OCI-LY7 (cell line): ENCODE data around the gene CD37. TPM values are rescaled to one million over a fixed set of nuclear protein-coding genes. Genes with fewer than 3 reads are reported as not detected.
"Not testable (repeated sequence)": the region's sequence is repeated elsewhere in the genome, so short reads cannot be mapped to it uniquely, and the experiment has no call there.

Source experiments
- BruUV-seq: library from RNA; stranded (reverse); fragments of 400-500 nt; replicated peaks from 2 replicates; lab custom pipeline; 2021; lab: Mats Ljungman, UMichigan
- CTCF ChIA-PET: fragments of 300-600 bp; sonication (Branson Sonifier 250); formaldehyde crosslinking; loops from one replicate; lab custom pipeline; 2022; ENCODE audit warnings: antibody characterized with exemption; ENCODE audit not compliant: unreplicated experiment; lab: Charles Lee
- POLR2A ChIA-PET: fragments of 300-600 bp; sonication (Branson Sonifier 250); formaldehyde crosslinking; loops from one replicate; lab custom pipeline; 2022; ENCODE audit warnings: antibody characterized with exemption; lab: Charles Lee
- DNase-seq: peaks from one replicate; pipeline ENCODE4 v3.0.0-alpha.2; 2015; ENCODE audit warnings: low spot score
- H2AFZ ChIP-seq: fragments of 200-600 bp; sonication (generic), shearing (Covaris generic); 2 replicates; pipeline ENCODE4 v1.6.1; 2014; ENCODE audit warnings: mild to moderate bottlenecking, antibody characterized with exemption, low read length, moderate library complexity
- H3K27ac ChIP-seq: fragments of 200-600 bp; sonication (generic); 2 replicates; pipeline ENCODE4 v1.5.1; 2014; ENCODE audit warnings: mixed run types, low read depth, mild to moderate bottlenecking, moderate library complexity, low read length, inconsistent platforms; ENCODE audit not compliant: poor library complexity, severe bottlenecking
- H3K36me3 ChIP-seq: fragments of 200-600 bp; sonication (generic); 2 replicates; pipeline ENCODE4 v1.6.1; 2014; ENCODE audit warnings: mild to moderate bottlenecking, antibody characterized with exemption, low read length, moderate library complexity, mixed read lengths; ENCODE audit not compliant: insufficient read depth
- H3K4me1 ChIP-seq: fragments of 200-600 bp; sonication (generic); 2 replicates; pipeline ENCODE4 v1.5.1; 2014; ENCODE audit warnings: mild to moderate bottlenecking, low read length; ENCODE audit not compliant: insufficient read depth, poor library complexity, severe bottlenecking
- H3K4me2 ChIP-seq: fragments of 200-600 bp; sonication (generic); 2 replicates; pipeline ENCODE4 v1.6.1; 2014; ENCODE audit warnings: mild to moderate bottlenecking, low read length
- H3K4me3 ChIP-seq: fragments of 200-600 bp; sonication (generic); 2 replicates; pipeline ENCODE4 v1.5.1; 2014; ENCODE audit warnings: mild to moderate bottlenecking, low read depth, low read length; ENCODE audit not compliant: poor library complexity, severe bottlenecking
- H3K79me2 ChIP-seq: fragments of 200-600 bp; sonication (generic); 2 replicates; pipeline ENCODE4 v1.6.1; 2016; ENCODE audit warnings: low read depth, mild to moderate bottlenecking, low read length, moderate library complexity, mixed read lengths; ENCODE audit not compliant: insufficient read depth
- H3K9me2 ChIP-seq: fragments of 200-600 bp; sonication (generic); 2 replicates; pipeline ENCODE4 v1.6.1; 2016; ENCODE audit warnings: mild to moderate bottlenecking, low read length, mixed read lengths; ENCODE audit not compliant: insufficient read depth
- H3K9me3 ChIP-seq: fragments of 200-600 bp; sonication (generic); 2 replicates; pipeline ENCODE4 v1.6.1; 2014; ENCODE audit warnings: mild to moderate bottlenecking, mixed run types, low read length, mixed read lengths
- H4K20me1 ChIP-seq: fragments of 200-600 bp; sonication (generic); 2 replicates; pipeline ENCODE4 v1.6.1; 2014; ENCODE audit warnings: mild to moderate bottlenecking, antibody characterized with exemption, low read length, moderate library complexity, mixed read lengths; ENCODE audit not compliant: insufficient read depth
- EZH2phosphoT487 ChIP-seq: fragments of 200-600 bp; sonication (generic); IDR thresholded peaks from 2 replicates; pipeline ENCODE4 v1.6.1; 2018; ENCODE audit warnings: low read depth, borderline replicate concordance, mild to moderate bottlenecking, mixed run types, antibody characterized with exemption, low read length, moderate library complexity, mixed read lengths
- intact Hi-C: fragments of 100-400 bp; cut with micrococcal nuclease; formaldehyde crosslinking; loops from one replicate; pipeline ENCODE4 v1.10.0; 2022; ENCODE audit not compliant: unreplicated experiment
- total RNA-seq, 2 experiments: library from RNA; depleted of rRNA in 1 of 2; stranded (reverse); fragments of >200 nt in 1 of 2; shearing (Covaris generic) in 1 of 2; gene quantifications; 2 replicates each; pipeline ENCODE4 v1.2.3, GENCODE V29; 2014 to 2022
- TF ChIP-seq, protein P1 (sequence below): fragments of 200-600 bp; sonication (generic); conservative IDR thresholded peaks from 2 replicates; pipeline ENCODE4 v1.5.1; 2014; ENCODE audit warnings: mild to moderate bottlenecking, antibody characterized with exemption, low read length, moderate library complexity, mixed read lengths

Gene CD37
- total RNA-seq, 2 experiments from 2014 or later: 219 to 279 TPM

DNA sequence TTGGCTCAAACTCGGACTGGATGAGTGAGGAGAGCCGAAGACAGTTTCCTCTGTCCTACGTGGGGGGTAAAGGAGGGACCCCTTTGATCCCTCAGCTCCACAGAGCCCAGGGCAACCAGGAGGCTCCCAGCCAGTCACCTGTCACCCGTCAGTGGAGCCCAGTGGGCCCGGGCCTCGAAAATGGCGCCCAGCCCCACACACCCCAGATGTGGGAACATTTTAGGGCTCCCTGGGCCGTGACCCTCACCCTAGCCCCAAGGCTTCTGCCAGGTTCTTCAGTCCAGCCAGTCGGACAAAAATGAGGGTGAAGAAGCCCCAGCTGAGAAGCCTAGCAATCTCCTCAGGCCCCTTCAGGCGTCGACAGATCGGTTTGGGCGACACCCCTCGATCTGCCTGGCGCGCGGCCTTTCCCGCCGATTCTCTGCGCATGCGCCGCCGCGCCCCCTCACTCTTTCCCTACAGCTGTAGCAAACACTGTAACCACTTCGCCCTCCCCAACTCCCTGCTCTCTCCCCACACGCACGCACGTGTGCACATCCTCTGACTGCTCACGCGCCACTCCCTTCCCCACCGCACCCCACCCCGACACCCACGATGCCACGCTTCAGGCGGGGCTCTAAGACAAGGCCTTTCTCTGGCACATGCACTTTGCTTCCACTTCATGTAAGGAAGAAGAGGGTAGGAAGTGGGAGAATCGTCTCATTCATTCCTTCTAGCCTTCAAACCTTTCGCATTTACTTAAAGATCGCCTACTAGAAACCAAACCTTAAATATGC, 10.2 kb upstream of the CD37 start, which contains the start of gene SLC6A16:
SLC6A16 (minus strand) TSS at position 391 of the 776 bp plus-strand sequence. CDS start 13,844 bp downstream, outside the sequence.
- peaks cover 58% of the 10 kb centered on the region for H3K36me3 ChIP-seq
- TF ChIP-seq EZH2phosphoT487: no peak
- TF ChIP-seq, protein P1, sequence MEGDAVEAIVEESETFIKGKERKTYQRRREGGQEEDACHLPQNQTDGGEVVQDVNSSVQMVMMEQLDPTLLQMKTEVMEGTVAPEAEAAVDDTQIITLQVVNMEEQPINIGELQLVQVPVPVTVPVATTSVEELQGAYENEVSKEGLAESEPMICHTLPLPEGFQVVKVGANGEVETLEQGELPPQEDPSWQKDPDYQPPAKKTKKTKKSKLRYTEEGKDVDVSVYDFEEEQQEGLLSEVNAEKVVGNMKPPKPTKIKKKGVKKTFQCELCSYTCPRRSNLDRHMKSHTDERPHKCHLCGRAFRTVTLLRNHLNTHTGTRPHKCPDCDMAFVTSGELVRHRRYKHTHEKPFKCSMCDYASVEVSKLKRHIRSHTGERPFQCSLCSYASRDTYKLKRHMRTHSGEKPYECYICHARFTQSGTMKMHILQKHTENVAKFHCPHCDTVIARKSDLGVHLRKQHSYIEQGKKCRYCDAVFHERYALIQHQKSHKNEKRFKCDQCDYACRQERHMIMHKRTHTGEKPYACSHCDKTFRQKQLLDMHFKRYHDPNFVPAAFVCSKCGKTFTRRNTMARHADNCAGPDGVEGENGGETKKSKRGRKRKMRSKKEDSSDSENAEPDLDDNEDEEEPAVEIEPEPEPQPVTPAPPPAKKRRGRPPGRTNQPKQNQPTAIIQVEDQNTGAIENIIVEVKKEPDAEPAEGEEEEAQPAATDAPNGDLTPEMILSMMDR: no peak
- CTCF ChIA-PET: interaction anchor here (1.3 kb wide), 1 partner anchor 67 kb away, joined by 3 read pairs; no protein-coding TSS in a partner anchor

DNA sequence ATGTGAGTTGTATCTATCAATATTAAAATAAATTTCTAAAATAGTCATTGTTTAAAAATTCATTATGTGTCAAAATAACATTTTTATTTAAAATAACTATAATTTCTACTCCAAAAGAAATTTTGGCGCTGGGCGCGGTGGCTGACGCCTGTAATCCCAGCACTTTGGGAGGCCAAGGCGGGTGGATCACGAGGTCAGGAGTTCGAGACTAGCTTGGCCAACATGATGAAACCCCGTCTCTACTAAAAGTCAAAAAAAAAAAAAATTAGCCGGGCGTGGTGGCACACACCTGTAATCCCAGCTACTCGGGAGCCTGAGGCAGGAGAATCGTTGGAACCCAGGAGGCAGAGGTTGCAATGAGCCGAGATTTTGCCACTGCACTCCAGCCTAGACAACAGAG, 9.4 kb upstream of the CD37 start:
- peak overlapping the region; percentile 98 for H3K27ac ChIP-seq
- H3K9me2 ChIP-seq, BruUV-seq, DNase-seq, H4K20me1 ChIP-seq, intact Hi-C loops: not testable (repeated sequence)
- peaks cover 65% of the 10 kb centered on the region for H3K4me1 ChIP-seq
- H3K36me3 ChIP-seq: peaks cover 54% of the 10 kb centered on the region
- CTCF ChIA-PET: interaction anchor here (1.3 kb wide), 1 partner anchor 66 kb away, joined by 3 read pairs; no protein-coding TSS in a partner anchor
- peak overlapping the region; percentile 26 for H3K4me3 ChIP-seq
- peak overlapping the region; percentile 47; the same call in 1 of the 2 replicates for H2AFZ ChIP-seq
- H3K9me3 ChIP-seq: peaks cover 28% of the 10 kb centered on the region
- H3K79me2 ChIP-seq: peaks cover 24% of the 10 kb centered on the region; the same call in 1 of the 2 replicates
- peak overlapping the region; percentile 59 for H3K4me2 ChIP-seq
- POLR2A ChIA-PET: interaction anchor here (0.7 kb wide), 2 partner anchors 9 to 12 kb away, joined by 3 to 8 read pairs; partner anchors contain the start of gene CD37

More for the DNA sequence above, 10.2 kb upstream of the CD37 start, which contains the start of gene SLC6A16:
- no TSS peak for BruUV-seq
- POLR2A ChIA-PET: no interaction called here
- Histone ChIP-seq H2AFZ (peak within 1 kb of the TSS; percentile 47; the same call in 1 of the 2 replicates), H3K9me2 (no peaks in the 10 kb centered on the region), H3K27ac (peak within 1 kb of the TSS; percentile 98), H3K4me3 (peak within 1 kb of the TSS; percentile 26), H4K20me1 (no peaks in the 10 kb centered on the region), H3K4me2 (peak within 1 kb of the TSS; percentile 59), H3K79me2 (peaks cover 17% of the 10 kb centered on the region; the same call in 1 of the 2 replicates), H3K9me3 (peaks cover 34% of the 10 kb centered on the region), H3K4me1 (peaks cover 57% of the 10 kb centered on the region)
- no peak for DNase-seq
- intact Hi-C loops: no loop called here

DNA sequence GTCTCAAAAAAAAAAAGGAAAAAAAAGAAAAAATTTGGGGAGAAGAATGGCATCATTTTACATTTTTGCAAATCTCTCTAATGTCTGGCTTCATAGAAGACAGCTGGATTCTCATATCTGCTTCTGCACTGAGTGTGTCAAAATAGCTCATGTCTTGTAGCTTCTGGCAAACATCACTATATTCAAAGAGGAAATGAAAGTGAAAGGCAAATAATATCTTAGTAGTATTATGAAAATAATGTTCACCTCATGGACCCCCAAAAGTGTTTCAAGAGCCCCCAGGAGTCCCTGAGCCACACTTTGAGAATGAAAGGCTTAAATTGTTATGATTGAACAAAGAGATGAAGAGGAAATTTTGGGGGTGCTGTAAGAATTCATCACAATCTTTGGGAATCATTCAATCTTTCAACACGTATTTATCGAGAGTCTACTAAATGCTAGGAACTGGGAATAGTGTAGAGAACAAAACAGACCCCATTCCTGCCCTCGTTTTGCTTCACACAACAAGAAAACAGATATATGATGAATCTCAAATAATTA, 9.0 kb upstream of the CD37 start:
- BruUV-seq: TSS peak; percentile 9
- intact Hi-C loops: no loop called here
- Histone ChIP-seq H2AFZ (peak overlapping the region; percentile 47; the same call in 1 of the 2 replicates), H4K20me1 (no peaks in the 10 kb centered on the region), H3K36me3 (peaks cover 49% of the 10 kb centered on the region), H3K9me3 (peaks cover 24% of the 10 kb centered on the region), H3K4me2 (peak overlapping the region; percentile 59), H3K4me3 (peak overlapping the region; percentile 54), H3K4me1 (peaks cover 69% of the 10 kb centered on the region), H3K27ac (peak overlapping the region; percentile 98), H3K9me2 (no peaks in the 10 kb centered on the region), H3K79me2 (peaks cover 29% of the 10 kb centered on the region; the same call in 1 of the 2 replicates)
- ChIA-PET POLR2A (interaction anchor here (0.7 kb wide), 2 partner anchors 8 to 12 kb away, joined by 3 to 8 read pairs; partner anchors contain the start of gene CD37), CTCF (interaction anchor here (1.3 kb wide), 1 partner anchor 65 kb away, joined by 3 read pairs; no protein-coding TSS in a partner anchor)
- TF ChIP-seq, protein P1: no peak
- TF ChIP-seq EZH2phosphoT487: no peak
- peak; percentile 91 for DNase-seq
